ENCODE results near the gene SUSD1.
A peak's percentile ranks its signal among the peaks of the same experiment; 100 is the strongest.

Gene SUSD1

GRCh38 chr9:112034216-112034611 lies 140.9 kb downstream of the SUSD1 start:
- Histone ChIP-seq H4K5ac (ENCODE audit: low read length) (no peak overlapping the region), H2AK5ac (ENCODE audit: low read length) (no peak overlapping the region), H3K36me3 (ENCODE audit: control insufficient read depth, insufficient read depth, low read length) (no peaks in the 10 kb centered on the region), H3K4me3 (ENCODE audit: low read length) (no peak overlapping the region), H3K4ac (ENCODE audit: low read depth, low read length) (no peak overlapping the region), H3K27me3 (ENCODE audit: insufficient read depth, low read length, poor library complexity) (no peaks in the 10 kb centered on the region), H2BK15ac (replicated peaks; ENCODE audit: low read depth) (no peak overlapping the region), H2BK120ac (ENCODE audit: low read depth, low read length) (no peak overlapping the region), H3K4me1 (ENCODE audit: control insufficient read depth, low read depth, low read length) (peaks cover 3% of the 10 kb centered on the region), H3K18ac (ENCODE audit: low read length) (no peak overlapping the region), H3K79me1 (ENCODE audit: low read length) (no peaks in the 10 kb centered on the region), H3K56ac (ENCODE audit: low read length) (no peak overlapping the region), H3K79me2 (ENCODE audit: control insufficient read depth, insufficient read depth, low read length) (no peaks in the 10 kb centered on the region), H3K4me2 (ENCODE audit: low read length) (no peak overlapping the region), H4K8ac (ENCODE audit: low read depth, low read length) (no peak overlapping the region), H3K27ac (ENCODE audit: low read depth, low read length) (no peak overlapping the region), H2BK5ac (ENCODE audit: low read length) (no peak overlapping the region), H3K23ac (ENCODE audit: low read length) (no peak overlapping the region), H3K9ac (ENCODE audit: low read length) (no peak overlapping the region)
- no peak for DNase-seq
- WGBS (ENCODE audit: extremely low coverage, insufficient coverage, low lambda C conversion rate), result no CpG with 5 or more reads among the region's 2 CpGs

DNA sequence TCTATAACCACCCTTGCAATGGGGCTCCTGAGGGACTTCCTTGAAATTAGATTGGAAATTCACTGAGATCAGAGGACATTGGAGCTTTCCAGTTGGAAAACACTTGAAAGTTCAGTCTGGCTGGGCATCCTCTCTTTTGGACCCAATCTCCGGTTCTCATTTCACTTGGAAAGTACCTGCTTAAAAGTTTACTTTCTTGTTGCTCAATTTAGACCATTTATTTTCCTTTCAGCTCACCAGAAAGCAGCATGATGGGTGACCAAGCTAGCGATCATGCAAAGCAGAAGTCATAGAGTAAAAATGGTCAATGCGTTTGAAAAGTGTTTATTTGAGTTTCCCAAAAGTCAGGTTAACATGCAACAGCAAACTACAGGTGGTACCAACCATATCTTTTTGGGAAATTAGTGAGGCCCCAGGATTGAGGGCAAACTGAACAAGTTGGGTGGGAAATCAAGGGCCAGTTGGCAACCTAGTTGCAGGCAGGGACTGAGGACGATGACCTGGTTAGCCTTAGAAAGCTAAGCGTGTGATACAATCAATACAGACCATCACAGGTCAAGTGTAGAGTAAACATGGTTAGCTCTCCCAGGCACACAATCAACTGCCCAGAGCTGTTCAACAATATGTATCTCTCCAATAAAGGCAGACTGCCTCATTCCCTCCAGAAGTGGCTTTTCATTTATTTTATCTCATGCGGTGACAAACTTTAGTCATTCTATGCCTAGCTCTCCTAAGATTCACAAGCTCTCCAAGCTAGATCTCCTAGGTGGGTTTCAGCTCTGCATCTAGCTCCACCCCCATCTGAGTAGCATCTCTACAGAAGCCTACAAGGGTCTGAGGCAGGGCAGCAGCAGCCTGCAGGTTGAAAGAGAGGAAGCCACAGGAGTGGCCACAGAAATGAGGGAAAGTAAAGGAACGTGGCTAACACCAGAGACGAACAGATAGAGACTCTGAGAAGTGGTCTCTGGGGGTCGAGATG lies 141.6 kb downstream of the SUSD1 start:
- no peak overlapping the region for H3K27ac ChIP-seq (ENCODE audit: low read depth, low read length)
- no peak overlapping the region for H2BK120ac ChIP-seq (ENCODE audit: low read depth, low read length)
- H3K4ac ChIP-seq (ENCODE audit: low read depth, low read length), result no peak overlapping the region
- no peak overlapping the region for H3K4me2 ChIP-seq (ENCODE audit: low read length)
- H4K5ac ChIP-seq (ENCODE audit: low read length), result no peak overlapping the region
- no peaks in the 10 kb centered on the region for H3K27me3 ChIP-seq (ENCODE audit: insufficient read depth, low read length, poor library complexity)
- H2BK5ac ChIP-seq (ENCODE audit: low read length), result no peak overlapping the region
- H2AK5ac ChIP-seq (ENCODE audit: low read length), result no peak overlapping the region
- H3K23ac ChIP-seq (ENCODE audit: low read length), result no peak overlapping the region
- no peak overlapping the region for H2BK15ac ChIP-seq (replicated peaks; ENCODE audit: low read depth)
- H4K8ac ChIP-seq (ENCODE audit: low read depth, low read length), result no peak overlapping the region
- no peak for DNase-seq
- no peak overlapping the region for H3K56ac ChIP-seq (ENCODE audit: low read length)
- no peaks in the 10 kb centered on the region for H3K79me2 ChIP-seq (ENCODE audit: control insufficient read depth, insufficient read depth, low read length)
- WGBS (ENCODE audit: extremely low coverage, insufficient coverage, low lambda C conversion rate), result no CpG with 5 or more reads among the region's 9 CpGs
- H3K79me1 ChIP-seq (ENCODE audit: low read length), result no peaks in the 10 kb centered on the region
- H3K4me3 ChIP-seq (ENCODE audit: low read length), result no peak overlapping the region
- no peak overlapping the region for H3K18ac ChIP-seq (ENCODE audit: low read length)
- H3K9ac ChIP-seq (ENCODE audit: low read length), result no peak overlapping the region
- peaks cover 3% of the 10 kb centered on the region for H3K4me1 ChIP-seq (ENCODE audit: control insufficient read depth, low read depth, low read length)
- no peaks in the 10 kb centered on the region for H3K36me3 ChIP-seq (ENCODE audit: control insufficient read depth, insufficient read depth, low read length)

DNA sequence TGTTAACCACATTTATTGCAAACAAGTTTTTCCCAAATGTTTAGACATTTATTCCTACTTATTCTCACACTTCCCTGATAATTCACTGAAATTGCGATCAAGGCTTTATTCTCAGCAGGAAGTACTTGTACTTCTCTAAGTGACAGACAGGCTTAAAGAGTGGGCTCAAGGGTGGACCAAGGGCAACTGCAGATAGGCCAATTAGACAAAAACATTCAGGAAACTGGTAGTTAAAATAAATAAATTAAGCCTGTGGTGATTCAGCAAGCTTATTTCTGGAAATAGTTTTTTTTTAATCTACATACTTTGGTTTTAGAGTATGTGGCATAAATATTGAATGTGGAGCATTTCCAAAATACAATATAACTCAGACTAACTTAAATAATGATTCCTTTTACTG lies 142.4 kb downstream of the SUSD1 start:
- Histone ChIP-seq H3K56ac (ENCODE audit: low read length) (no peak overlapping the region), H3K4ac (ENCODE audit: low read depth, low read length) (no peak overlapping the region), H3K4me2 (ENCODE audit: low read length) (no peak overlapping the region), H3K27me3 (ENCODE audit: insufficient read depth, low read length, poor library complexity) (no peaks in the 10 kb centered on the region), H3K79me2 (ENCODE audit: control insufficient read depth, insufficient read depth, low read length) (no peaks in the 10 kb centered on the region), H4K5ac (ENCODE audit: low read length) (no peak overlapping the region), H2BK5ac (ENCODE audit: low read length) (no peak overlapping the region), H2BK15ac (replicated peaks; ENCODE audit: low read depth) (no peak overlapping the region), H3K27ac (ENCODE audit: low read depth, low read length) (no peak overlapping the region), H3K79me1 (ENCODE audit: low read length) (no peaks in the 10 kb centered on the region), H3K18ac (ENCODE audit: low read length) (no peak overlapping the region), H3K9ac (ENCODE audit: low read length) (no peak overlapping the region), H3K4me1 (ENCODE audit: control insufficient read depth, low read depth, low read length) (peaks cover 3% of the 10 kb centered on the region), H4K8ac (ENCODE audit: low read depth, low read length) (no peak overlapping the region), H3K23ac (ENCODE audit: low read length) (no peak overlapping the region), H3K36me3 (ENCODE audit: control insufficient read depth, insufficient read depth, low read length) (no peaks in the 10 kb centered on the region), H2AK5ac (ENCODE audit: low read length) (no peak overlapping the region), H3K4me3 (ENCODE audit: low read length) (no peak overlapping the region), H2BK120ac (ENCODE audit: low read depth, low read length) (no peak overlapping the region)
- DNase-seq, result peak; percentile 31
- no CpG with 5 or more reads among the region's 1 CpG for WGBS (ENCODE audit: extremely low coverage, insufficient coverage, low lambda C conversion rate)

DNA sequence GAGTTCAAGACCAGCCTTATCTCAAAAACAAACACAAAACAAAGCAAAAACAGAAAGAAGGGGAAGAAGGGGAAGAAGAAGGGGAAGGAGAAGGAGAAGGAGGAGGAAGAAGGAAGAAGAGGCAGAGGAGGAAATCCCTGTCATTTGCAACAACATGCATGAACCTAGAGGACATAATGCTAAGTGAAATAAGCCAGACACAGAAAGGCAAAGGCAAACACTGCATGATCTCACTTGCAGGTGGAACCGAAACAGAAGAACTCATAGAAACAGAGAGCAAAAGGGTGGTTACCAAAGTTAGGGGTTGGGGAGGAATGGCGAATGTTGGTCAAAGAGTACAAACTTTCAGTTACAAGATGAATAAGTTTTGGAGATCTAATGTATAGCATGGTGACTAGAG lies 143.1 kb downstream of the SUSD1 start:
- no peak overlapping the region for H3K4ac ChIP-seq (ENCODE audit: low read depth, low read length)
- H3K18ac ChIP-seq (ENCODE audit: low read length), result no peak overlapping the region
- peaks cover 3% of the 10 kb centered on the region for H3K4me1 ChIP-seq (ENCODE audit: control insufficient read depth, low read depth, low read length)
- no peak overlapping the region for H2AK5ac ChIP-seq (ENCODE audit: low read length)
- H3K27ac ChIP-seq (ENCODE audit: low read depth, low read length), result no peak overlapping the region
- no peak overlapping the region for H2BK5ac ChIP-seq (ENCODE audit: low read length)
- no peak overlapping the region for H3K23ac ChIP-seq (ENCODE audit: low read length)
- H3K9ac ChIP-seq (ENCODE audit: low read length), result no peak overlapping the region
- no peak overlapping the region for H3K4me2 ChIP-seq (ENCODE audit: low read length)
- no peak overlapping the region for H3K4me3 ChIP-seq (ENCODE audit: low read length)
- H3K27me3 ChIP-seq (ENCODE audit: insufficient read depth, low read length, poor library complexity), result no peaks in the 10 kb centered on the region
- no peak overlapping the region for H2BK120ac ChIP-seq (ENCODE audit: low read depth, low read length)
- no peak for DNase-seq
- no peaks in the 10 kb centered on the region for H3K79me1 ChIP-seq (ENCODE audit: low read length)
- no peak overlapping the region for H4K5ac ChIP-seq (ENCODE audit: low read length)
- H2BK15ac ChIP-seq (replicated peaks; ENCODE audit: low read depth), result no peak overlapping the region
- WGBS (ENCODE audit: extremely low coverage, insufficient coverage, low lambda C conversion rate), result no CpG with 5 or more reads among the region's 2 CpGs
- H3K36me3 ChIP-seq (ENCODE audit: control insufficient read depth, insufficient read depth, low read length), result no peaks in the 10 kb centered on the region
- H3K56ac ChIP-seq (ENCODE audit: low read length), result no peak overlapping the region
- no peaks in the 10 kb centered on the region for H3K79me2 ChIP-seq (ENCODE audit: control insufficient read depth, insufficient read depth, low read length)
- H4K8ac ChIP-seq (ENCODE audit: low read depth, low read length), result no peak overlapping the region

DNA sequence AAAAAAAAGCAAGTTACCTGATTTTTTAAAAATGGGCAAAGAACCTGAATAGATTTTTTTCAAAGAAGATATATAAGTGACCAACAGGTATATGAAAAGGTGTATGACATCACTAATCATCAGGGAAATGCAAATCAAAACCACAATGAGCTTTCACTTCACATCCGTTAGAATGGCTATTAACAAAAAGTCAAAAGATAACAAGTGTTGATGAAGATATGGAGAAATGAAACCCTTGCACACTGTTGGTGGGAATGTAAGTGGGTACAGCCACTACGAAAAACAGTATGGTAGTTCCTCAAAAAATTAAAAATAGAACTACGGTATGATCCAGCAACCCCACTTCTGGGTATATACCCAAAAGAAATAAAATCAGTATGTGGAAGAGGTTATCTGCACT lies 143.7 kb downstream of the SUSD1 start:
- Histone ChIP-seq H3K4ac (ENCODE audit: low read depth, low read length) (no peak overlapping the region), H3K9ac (ENCODE audit: low read length) (no peak overlapping the region), H3K27ac (ENCODE audit: low read depth, low read length) (no peak overlapping the region), H3K4me1 (ENCODE audit: control insufficient read depth, low read depth, low read length) (peaks cover 3% of the 10 kb centered on the region), H3K79me1 (ENCODE audit: low read length) (no peaks in the 10 kb centered on the region), H2BK15ac (replicated peaks; ENCODE audit: low read depth) (no peak overlapping the region), H4K8ac (ENCODE audit: low read depth, low read length) (no peak overlapping the region), H2BK5ac (ENCODE audit: low read length) (no peak overlapping the region), H3K4me2 (ENCODE audit: low read length) (no peak overlapping the region), H3K27me3 (ENCODE audit: insufficient read depth, low read length, poor library complexity) (no peaks in the 10 kb centered on the region), H3K18ac (ENCODE audit: low read length) (no peak overlapping the region), H3K4me3 (ENCODE audit: low read length) (no peak overlapping the region), H2AK5ac (ENCODE audit: low read length) (no peak overlapping the region), H4K5ac (ENCODE audit: low read length) (no peak overlapping the region), H3K79me2 (ENCODE audit: control insufficient read depth, insufficient read depth, low read length) (no peaks in the 10 kb centered on the region), H3K36me3 (ENCODE audit: control insufficient read depth, insufficient read depth, low read length) (no peaks in the 10 kb centered on the region), H3K56ac (ENCODE audit: low read length) (no peak overlapping the region), H2BK120ac (ENCODE audit: low read depth, low read length) (no peak overlapping the region), H3K23ac (ENCODE audit: low read length) (no peak overlapping the region)
- WGBS (ENCODE audit: extremely low coverage, insufficient coverage, low lambda C conversion rate), result no CpG with 5 or more reads among the region's 3 CpGs
- no peak for DNase-seq

Data from mesendoderm (in vitro differentiated cells).